Measurements from ENCODE around the gene FGF18. TPM values are rescaled to one million over a fixed set of nuclear protein-coding genes. Genes with fewer than 3 reads are reported as not detected.

Gene FGF18
- polyA plus RNA-seq, 1 donor from 2014 or later: 1.2 TPM

DNA sequence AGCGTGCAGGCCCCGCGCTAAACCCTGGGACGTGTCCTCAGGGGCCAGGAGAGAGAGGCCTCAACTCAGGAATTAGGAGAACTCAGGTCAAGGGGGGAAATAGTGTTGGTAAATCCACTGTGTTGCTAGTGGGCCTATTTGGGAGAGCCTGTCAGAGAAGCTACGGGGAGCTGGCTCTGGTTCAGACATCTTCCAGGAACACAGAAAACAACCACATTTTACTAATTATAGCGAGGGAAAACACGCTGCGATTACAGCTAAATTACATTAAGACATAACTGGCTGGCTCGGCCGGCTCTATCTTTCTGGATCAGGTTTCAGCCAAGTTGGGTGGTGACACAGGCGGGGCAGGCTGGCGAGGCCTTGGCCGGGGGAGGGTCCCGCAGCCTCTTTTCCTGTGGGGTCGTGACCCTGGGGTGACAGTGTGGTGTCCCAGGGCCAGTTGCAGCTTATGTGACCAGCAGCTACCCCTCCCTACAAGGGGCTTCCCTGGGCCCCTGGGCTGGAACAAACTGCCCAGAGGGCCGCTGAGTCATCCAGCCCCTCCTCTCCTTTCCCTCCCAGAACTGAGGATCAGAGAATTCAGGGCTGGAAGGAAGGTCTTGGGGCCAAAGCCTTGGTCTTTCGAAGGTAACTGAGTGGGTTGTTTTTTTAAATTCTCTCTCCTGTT is 75.1 kb downstream of the FGF18 start:
- Histone ChIP-seq H3K27me3 (ENCODE audit: insufficient read depth, low read depth, low read length) (no peaks in the 10 kb centered on the region), H3F3A (ENCODE audit: insufficient read depth, low read length, poor library complexity, severe bottlenecking) (no peaks in the 10 kb centered on the region), H3K79me2 (replicated peaks; ENCODE audit: insufficient read depth, low read length) (no peaks in the 10 kb centered on the region), H2AFZ (ENCODE audit: low read depth, low read length) (no peak overlapping the region), H3K4me3 (ENCODE audit: low read length) (no peak overlapping the region), H3K4me2 (ENCODE audit: low read length) (no peak overlapping the region), H3K27ac (ENCODE audit: low read length) (no peak overlapping the region), H3K9me2 (ENCODE audit: insufficient read depth, low read length) (no peaks in the 10 kb centered on the region), H4K20me1 (ENCODE audit: insufficient read depth) (no peaks in the 10 kb centered on the region), H3K9me3 (ENCODE audit: low read length) (no peaks in the 10 kb centered on the region), H3K36me3 (ENCODE audit: insufficient read depth, low read length) (no peaks in the 10 kb centered on the region), H3K9ac (ENCODE audit: low read length) (no peak overlapping the region)
- TF ChIP-seq EZH2 (IDR thresholded peaks at IDR 0.05; ENCODE audit: borderline replicate concordance, insufficient read depth, low read length, poor library complexity, severe bottlenecking): no peak
- no peak for TF ChIP-seq EP300 (conservative IDR thresholded peaks at IDR 0.05; ENCODE audit: poor library complexity, severe bottlenecking)
- TF ChIP-seq, protein P1, sequence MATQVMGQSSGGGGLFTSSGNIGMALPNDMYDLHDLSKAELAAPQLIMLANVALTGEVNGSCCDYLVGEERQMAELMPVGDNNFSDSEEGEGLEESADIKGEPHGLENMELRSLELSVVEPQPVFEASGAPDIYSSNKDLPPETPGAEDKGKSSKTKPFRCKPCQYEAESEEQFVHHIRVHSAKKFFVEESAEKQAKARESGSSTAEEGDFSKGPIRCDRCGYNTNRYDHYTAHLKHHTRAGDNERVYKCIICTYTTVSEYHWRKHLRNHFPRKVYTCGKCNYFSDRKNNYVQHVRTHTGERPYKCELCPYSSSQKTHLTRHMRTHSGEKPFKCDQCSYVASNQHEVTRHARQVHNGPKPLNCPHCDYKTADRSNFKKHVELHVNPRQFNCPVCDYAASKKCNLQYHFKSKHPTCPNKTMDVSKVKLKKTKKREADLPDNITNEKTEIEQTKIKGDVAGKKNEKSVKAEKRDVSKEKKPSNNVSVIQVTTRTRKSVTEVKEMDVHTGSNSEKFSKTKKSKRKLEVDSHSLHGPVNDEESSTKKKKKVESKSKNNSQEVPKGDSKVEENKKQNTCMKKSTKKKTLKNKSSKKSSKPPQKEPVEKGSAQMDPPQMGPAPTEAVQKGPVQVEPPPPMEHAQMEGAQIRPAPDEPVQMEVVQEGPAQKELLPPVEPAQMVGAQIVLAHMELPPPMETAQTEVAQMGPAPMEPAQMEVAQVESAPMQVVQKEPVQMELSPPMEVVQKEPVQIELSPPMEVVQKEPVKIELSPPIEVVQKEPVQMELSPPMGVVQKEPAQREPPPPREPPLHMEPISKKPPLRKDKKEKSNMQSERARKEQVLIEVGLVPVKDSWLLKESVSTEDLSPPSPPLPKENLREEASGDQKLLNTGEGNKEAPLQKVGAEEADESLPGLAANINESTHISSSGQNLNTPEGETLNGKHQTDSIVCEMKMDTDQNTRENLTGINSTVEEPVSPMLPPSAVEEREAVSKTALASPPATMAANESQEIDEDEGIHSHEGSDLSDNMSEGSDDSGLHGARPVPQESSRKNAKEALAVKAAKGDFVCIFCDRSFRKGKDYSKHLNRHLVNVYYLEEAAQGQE (IDR thresholded peaks at IDR 0.05; ENCODE audit: borderline replicate concordance): no peak
- no peak for TF ChIP-seq POLR2AphosphoS5 (IDR thresholded peaks at IDR 0.05)
- no peak for TF ChIP-seq RAD21 (conservative IDR thresholded peaks at IDR 0.05)
- no peak for TF ChIP-seq CTCF (IDR thresholded peaks at IDR 0.05; ENCODE audit: poor library complexity, severe bottlenecking)

DNA sequence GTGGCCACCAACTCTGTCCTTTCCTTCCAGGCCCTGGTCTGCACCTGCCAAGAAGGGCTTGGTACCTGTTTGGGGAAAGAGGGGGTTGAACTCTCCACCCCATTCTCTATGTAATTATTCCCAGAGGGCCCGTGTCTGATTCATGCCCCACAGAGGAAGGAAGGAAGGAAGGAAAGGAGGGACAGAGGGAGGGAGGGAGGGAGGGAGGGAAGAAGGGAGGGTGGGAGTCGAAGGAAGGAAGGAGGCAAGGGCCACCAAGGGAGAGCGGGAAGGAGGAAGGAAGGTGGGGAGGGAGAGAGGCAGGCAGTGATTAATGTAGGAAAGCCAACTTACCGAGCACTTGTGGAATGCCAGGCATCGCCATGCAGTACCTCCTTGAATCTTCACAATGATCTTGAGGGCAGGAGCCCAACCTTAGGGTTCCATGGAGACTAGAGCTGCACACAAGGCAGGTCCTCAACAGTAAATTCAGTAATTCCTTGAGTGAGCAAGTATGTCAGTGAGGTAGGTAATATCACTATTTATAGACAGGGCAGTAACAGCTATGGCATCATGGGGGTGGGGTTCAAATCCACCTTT is 75.8 kb downstream of the FGF18 start:
- H3K9me2 ChIP-seq (ENCODE audit: insufficient read depth, low read length): no peaks in the 10 kb centered on the region

More for the DNA sequence above, 75.8 kb downstream of the FGF18 start:
- no peaks in the 10 kb centered on the region for H4K20me1 ChIP-seq (ENCODE audit: insufficient read depth)
- H3K27me3 ChIP-seq (ENCODE audit: insufficient read depth, low read depth, low read length): no peaks in the 10 kb centered on the region
- no peak overlapping the region for H3K27ac ChIP-seq (ENCODE audit: low read length)
- TF ChIP-seq EZH2 (IDR thresholded peaks at IDR 0.05; ENCODE audit: borderline replicate concordance, insufficient read depth, low read length, poor library complexity, severe bottlenecking) (no peak), CTCF (IDR thresholded peaks at IDR 0.05; ENCODE audit: poor library complexity, severe bottlenecking) (no peak), TAF1 (IDR thresholded peaks at IDR 0.05; ENCODE audit: low read depth) (no peak), RAD21 (conservative IDR thresholded peaks at IDR 0.05) (no peak), SMC3 (conservative IDR thresholded peaks at IDR 0.05; ENCODE audit: poor library complexity) (no peak), EP300 (conservative IDR thresholded peaks at IDR 0.05; ENCODE audit: poor library complexity, severe bottlenecking) (no peak), POLR2AphosphoS5 (IDR thresholded peaks at IDR 0.05) (no peak), MXI1 (conservative IDR thresholded peaks at IDR 0.05; ENCODE audit: poor library complexity, severe bottlenecking) (no peak)
- TF ChIP-seq, protein P1 (IDR thresholded peaks at IDR 0.05; ENCODE audit: borderline replicate concordance): no peak
- no peak overlapping the region for H3K4me2 ChIP-seq (ENCODE audit: low read length)
- no peaks in the 10 kb centered on the region for H3F3A ChIP-seq (ENCODE audit: insufficient read depth, low read length, poor library complexity, severe bottlenecking)
- H3K36me3 ChIP-seq (ENCODE audit: insufficient read depth, low read length): no peaks in the 10 kb centered on the region
- no peak overlapping the region for H2AFZ ChIP-seq (ENCODE audit: low read depth, low read length)
- no peaks in the 10 kb centered on the region for H3K79me2 ChIP-seq (replicated peaks; ENCODE audit: insufficient read depth, low read length)
- H3K9me3 ChIP-seq (ENCODE audit: low read length): no peaks in the 10 kb centered on the region
- no peak overlapping the region for H3K9ac ChIP-seq (ENCODE audit: low read length)
- no peak overlapping the region for H3K4me3 ChIP-seq (ENCODE audit: low read length)

All from neural cell (in vitro differentiated cells).